Stomach (tissue), 9 donors: Measurements from ENCODE around the gene RSU1. TPM values are rescaled to one million over a fixed set of nuclear protein-coding genes. Genes with fewer than 3 reads are reported as not detected.

Experiments used
- DNase-seq, 2 donors: peaks; one replicate each; pipeline versions ENCODE4 v3.0.0 to v3.0.0-alpha.2; 2013 to 2019
- H3K27ac ChIP-seq, 5 donors: fragments of 200-600 bp in 4 of 5; sonication (generic) in 4 of 5; one replicate each; pipeline ENCODE4 v1.5.1; 2013 to 2019; ENCODE audit warnings: mild to moderate bottlenecking in 1 of 5, moderate library complexity in 1 of 5
- H3K27me3 ChIP-seq, 3 donors: fragments of 200-600 bp; sonication (generic); one replicate each; pipeline ENCODE4 v1.5.1; 2017 to 2019; ENCODE audit warnings: mixed run types in 1 of 3
- H3K36me3 ChIP-seq, 4 donors: fragments of 200-600 bp; sonication (generic); 1 replicate in 3 of 4; 2 replicates in 1 of 4; pipeline ENCODE4 v1.5.1; 2016 to 2019
- H3K4me1 ChIP-seq, 4 donors: fragments of 200-600 bp; sonication (generic); one replicate each; pipeline ENCODE4 v1.5.1; 2016 to 2019
- H3K4me3 ChIP-seq, 4 donors: fragments of 200-600 bp; sonication (generic) in 3 of 4; one replicate each; pipeline ENCODE4 v1.5.1; 2016 to 2019; ENCODE audit warnings: mild to moderate bottlenecking in 1 of 4
- H3K9me3 ChIP-seq, 4 donors: fragments of 200-600 bp; sonication (generic); one replicate each; pipeline ENCODE4 v1.5.1; 2016 to 2019
- CTCF ChIP-seq, 7 experiments: fragments of 450-650 bp in 4 of 7; fragments of 200-600 bp in 3 of 7; sonication (generic) in 3 of 7; IDR thresholded peaks; one replicate each; pipeline ENCODE4 v1.5.1; 2016 to 2019; ENCODE audit warnings: antibody characterized with exemption in 7 of 7, control low read depth in 2 of 7, mild to moderate bottlenecking in 1 of 7
- EP300 ChIP-seq: sonication (generic); formaldehyde crosslinking; IDR thresholded peaks from one replicate; pipeline ENCODE4 v1.6.1; 2017; ENCODE audit warnings: antibody characterized with exemption
- POLR2A ChIP-seq, 4 donors: fragments of 450-650 bp; IDR thresholded peaks; one replicate each; pipeline ENCODE4 v1.6.1; 2016; ENCODE audit warnings: antibody characterized with exemption in 4 of 4, control low read depth in 2 of 4, mild to moderate bottlenecking in 1 of 4, moderate library complexity in 1 of 4
- POLR2AphosphoS5 ChIP-seq, 3 donors: sonication (generic); formaldehyde crosslinking; IDR thresholded peaks; one replicate each; pipeline ENCODE4 v1.6.1; 2016; ENCODE audit warnings: antibody characterized with exemption in 3 of 3
- WGBS, 5 donors: extraction: QIAGEN DNeasy Blood & Tissue Kit in 3 of 5; methylation state at CpG; one replicate each; pipeline versions ENCODE4 v1.1.5 to v1.1.7; 2013 to 2018; 5-methylcytosine and 5-hydroxymethylcytosine counted together
- intact Hi-C: fragments of 100-400 bp; cut with DNase I; formaldehyde crosslinking; loops from one replicate; pipeline ENCODE4 v1.15.1; 2023; ENCODE audit warnings: low total_unique reads
- polyA plus RNA-seq, 3 donors: library from polyadenylated mRNA; stranded (reverse); fragments of 200-250 nt; gene quantifications; one replicate each; pipeline ENCODE4 v1.2.3, GENCODE V29; 2013
- total RNA-seq, 5 donors: library from RNA; depleted of rRNA; stranded (reverse); fragments of >200 nt; gene quantifications; one replicate each; pipeline versions ENCODE4 v1.1.0 to v1.2.3, GENCODE V29; 2014 to 2016
- donor health status: healthy with polysubstance abuse.
- donor health status: Bipolar disorder and iron deficiency.
- donor health status: healthy.

RSU1 gene
- total and polyA plus RNA-seq, 8 donors, result 8.7 to 43.8 (median 40.4) TPM

DNA sequence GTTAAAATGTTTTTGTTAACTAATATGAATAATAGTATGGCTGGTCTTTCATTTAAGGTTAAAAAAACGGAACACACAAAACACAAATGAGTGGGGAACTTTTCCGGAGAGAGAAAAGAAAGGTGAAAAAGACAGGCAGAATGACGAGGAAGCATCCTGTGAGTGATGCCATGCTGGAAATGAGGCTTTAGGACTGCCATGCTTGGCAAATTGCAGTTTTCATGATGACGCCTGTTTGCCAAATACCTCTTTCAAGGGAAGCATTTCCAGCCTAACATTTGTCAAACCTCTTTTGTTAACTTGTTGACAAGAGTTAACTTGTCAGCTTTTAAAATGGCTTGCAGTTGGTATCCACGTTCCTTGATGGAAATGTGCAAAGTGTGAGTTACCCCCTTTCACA is 127.5 kb downstream of the RSU1 start:
- H3K4me1 ChIP-seq, result no peaks in the 10 kb centered on the region
- DNase-seq, result no peak
- no peaks in the 10 kb centered on the region for H3K9me3 ChIP-seq
- no peak for TF ChIP-seq POLR2A (IDR thresholded peaks at IDR 0.05)
- TF ChIP-seq EP300, result no peak
- TF ChIP-seq POLR2AphosphoS5 (IDR thresholded peaks at IDR 0.05), result no peak
- no peak for TF ChIP-seq CTCF (IDR thresholded peaks at IDR 0.05)
- WGBS, 5 donors, result 72 to 87% (median 74%) methylated on average over 5 of the region's 5 CpGs
- no peak overlapping the region for H3K4me3 ChIP-seq
- no peaks in the 10 kb centered on the region for H3K27me3 ChIP-seq
- H3K27ac ChIP-seq, result no peak overlapping the region
- intact Hi-C loops, result no loop called here
- peaks cover 0 to 33% (median 20%) of the 10 kb centered on the region in 4 donors for H3K36me3 ChIP-seq

GRCh38 chr10:16689227-16689626 is 128.0 kb downstream of the RSU1 start:
- intact Hi-C loops, result no loop called here
- no peak for DNase-seq
- peaks cover 0 to 29% (median 19%) of the 10 kb centered on the region in 4 donors for H3K36me3 ChIP-seq
- H3K27me3 ChIP-seq, result no peaks in the 10 kb centered on the region
- no peak overlapping the region for H3K4me3 ChIP-seq
- WGBS, 5 donors, result 71 to 85% (median 78%) methylated on average over 1 of the region's 1 CpG
- no peak overlapping the region for H3K27ac ChIP-seq
- no peaks in the 10 kb centered on the region for H3K9me3 ChIP-seq
- no peaks in the 10 kb centered on the region for H3K4me1 ChIP-seq
- TF ChIP-seq CTCF (IDR thresholded peaks at IDR 0.05) (no peak), POLR2AphosphoS5 (IDR thresholded peaks at IDR 0.05) (no peak), POLR2A (IDR thresholded peaks at IDR 0.05) (no peak), EP300 (no peak)

DNA sequence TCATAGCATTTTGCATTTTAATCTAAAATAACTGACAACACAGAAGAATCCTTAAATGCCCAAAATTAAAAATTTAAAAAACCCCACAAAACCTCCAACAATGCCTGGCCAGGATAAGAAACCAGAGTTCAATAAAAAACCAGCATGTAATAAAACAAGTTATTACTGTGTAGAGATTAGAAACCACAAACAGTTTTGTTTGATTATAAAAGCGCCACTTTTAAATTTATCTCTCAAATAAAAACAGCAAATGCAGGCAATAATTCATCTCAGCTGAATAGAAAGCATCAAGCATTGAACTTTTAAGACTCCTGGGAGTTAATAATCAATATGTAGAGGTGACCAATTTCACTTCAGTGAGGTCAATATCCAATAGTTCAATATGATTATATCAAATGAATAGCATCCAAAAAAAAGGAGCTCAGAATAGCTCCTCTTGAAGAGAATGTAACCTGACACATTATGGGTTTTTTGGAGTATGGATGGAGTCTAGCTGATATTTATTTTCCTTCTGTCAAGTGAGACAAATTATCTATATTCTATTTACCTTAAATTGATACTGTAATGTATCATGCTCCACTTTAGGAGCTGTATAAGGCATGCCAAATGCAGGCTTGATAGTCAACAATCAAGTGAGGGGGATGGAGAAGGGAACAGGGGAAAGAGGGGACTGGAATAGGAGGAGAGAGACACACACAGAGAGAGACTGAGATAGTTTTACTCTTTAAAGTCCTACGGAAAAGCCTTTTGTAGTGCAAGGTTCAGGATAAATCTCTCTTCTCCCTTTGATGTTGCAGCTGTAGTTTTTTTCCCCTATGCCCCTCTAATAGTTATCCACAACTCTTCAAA is 130.9 kb downstream of the RSU1 start:
- H3K27me3 ChIP-seq, result no peaks in the 10 kb centered on the region
- intact Hi-C loops, result no loop called here
- no peak overlapping the region for H3K4me3 ChIP-seq
- WGBS, 5 donors, result 30 to 79% (median 55%) methylated on average over 2 of the region's 2 CpGs
- H3K9me3 ChIP-seq, result no peaks in the 10 kb centered on the region
- TF ChIP-seq CTCF (IDR thresholded peaks at IDR 0.05) (no peak), POLR2AphosphoS5 (IDR thresholded peaks at IDR 0.05) (no peak), EP300 (no peak), POLR2A (IDR thresholded peaks at IDR 0.05) (no peak)
- H3K4me1 ChIP-seq, result no peaks in the 10 kb centered on the region
- no peak for DNase-seq
- H3K27ac ChIP-seq, result no peak overlapping the region
- H3K36me3 ChIP-seq, result peaks cover 0 to 13% (median 6%) of the 10 kb centered on the region in 4 donors

DNA sequence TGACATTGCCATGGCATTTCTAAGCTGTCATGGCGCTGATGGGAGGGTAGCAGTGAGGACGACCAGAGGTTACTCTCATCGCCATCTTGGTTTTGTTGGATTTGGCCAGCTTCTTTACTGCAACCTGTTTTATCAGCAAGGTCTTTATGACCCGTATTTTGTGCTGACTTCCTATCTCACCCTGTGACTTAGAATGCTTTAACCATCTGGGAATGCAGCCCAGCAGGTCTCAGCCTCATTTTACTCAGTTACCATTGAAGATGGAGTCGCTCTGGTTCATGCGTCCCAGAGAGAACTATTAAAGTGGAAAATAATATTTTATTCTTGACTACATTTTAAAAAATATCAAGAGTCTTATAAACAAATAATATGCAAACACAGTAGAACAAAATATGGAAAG is 131.7 kb downstream of the RSU1 start:
- H3K36me3 ChIP-seq, result peaks cover 0 to 11% (median 5%) of the 10 kb centered on the region in 4 donors
- WGBS, 5 donors, result 80 to 88% (median 82%) methylated on average over 6 of the region's 6 CpGs
- no peaks in the 10 kb centered on the region for H3K27me3 ChIP-seq
- no peak overlapping the region for H3K4me3 ChIP-seq
- H3K27ac ChIP-seq, result no peak overlapping the region
- no peaks in the 10 kb centered on the region for H3K9me3 ChIP-seq
- no peak for TF ChIP-seq EP300
- TF ChIP-seq POLR2AphosphoS5 (IDR thresholded peaks at IDR 0.05), result no peak
- no peak for TF ChIP-seq CTCF (IDR thresholded peaks at IDR 0.05)
- TF ChIP-seq POLR2A (IDR thresholded peaks at IDR 0.05), result no peak
- H3K4me1 ChIP-seq, result no peaks in the 10 kb centered on the region
- no peak for DNase-seq
- intact Hi-C loops, result no loop called here
